OCI-LY3 (cell line): Measurements from ENCODE around the gene ADORA2A.

ENCODE experiments used
- H2AFZ ChIP-seq: fragments of 200-600, 300-600 bp; shearing (Covaris generic); 2 replicates; pipeline ENCODE4 v1.6.0; 2014; ENCODE audit warnings: antibody characterized with exemption, low read depth, low read length
- H3K27ac ChIP-seq: fragments of 200-600, 300-600 bp; sonication (generic); 2 replicates; pipeline ENCODE4 v1.5.1; 2014; ENCODE audit warnings: mild to moderate bottlenecking, low read length, moderate library complexity, mixed read lengths
- H3K27me3 ChIP-seq: fragments of 200-600, 300-600 bp; sonication (generic); 2 replicates; pipeline ENCODE4 v1.6.1; 2014; ENCODE audit warnings: low read depth, low read length, mixed read lengths
- H3K36me3 ChIP-seq: fragments of 200-600, 300-600 bp; sonication (generic); replicated peaks from 2 replicates; pipeline ENCODE3; 2014; ENCODE audit warnings: low read depth, low read length, mixed read lengths
- H3K4me1 ChIP-seq: fragments of 300-600, 200-600 bp; sonication (generic); 2 replicates; pipeline ENCODE4 v1.6.1; 2014; ENCODE audit warnings: low read length, mixed read lengths
- H3K4me2 ChIP-seq: fragments of 200-600, 300-600 bp; sonication (generic); 2 replicates; pipeline ENCODE4 v1.6.1; 2014; ENCODE audit warnings: low read length, mixed read lengths
- H3K4me3 ChIP-seq: fragments of 300-600, 200-600 bp; sonication (generic); 2 replicates; pipeline ENCODE4 v1.5.1; 2014; ENCODE audit warnings: antibody characterized with exemption, mild to moderate bottlenecking, low read length, moderate library complexity
- H3K79me2 ChIP-seq: fragments of 300-600, 200-600 bp; shearing (Covaris generic); 2 replicates; pipeline ENCODE4 v1.6.1; 2014; ENCODE audit warnings: mild to moderate bottlenecking, low read length, mixed read lengths
- H3K9ac ChIP-seq: fragments of 300-600, 200-600 bp; shearing (Covaris generic); 2 replicates; pipeline ENCODE4 v1.6.0; 2014; ENCODE audit warnings: mild to moderate bottlenecking, low read length, moderate library complexity
- H3K9me3 ChIP-seq: fragments of 200-600, 300-600 bp; shearing (Covaris generic); 2 replicates; pipeline ENCODE4 v1.6.1; 2014; ENCODE audit warnings: low read length, mixed read lengths; ENCODE audit not compliant: insufficient read depth
- H4K20me1 ChIP-seq: fragments of 200-600, 300-600 bp; sonication (generic); 2 replicates; pipeline ENCODE4 v1.6.1; 2016; ENCODE audit warnings: low read length, mixed read lengths; ENCODE audit not compliant: insufficient read depth
- EZH2phosphoT487 ChIP-seq: fragments of 200-600 bp; shearing (Covaris generic); IDR thresholded peaks from 2 replicates; pipeline ENCODE4 v1.6.1; 2018; ENCODE audit warnings: antibody characterized with exemption, mixed run types, low read depth
- TF ChIP-seq, protein P1 (sequence below): fragments of 200-600, 300-600 bp; sonication (generic); IDR thresholded peaks from 2 replicates; pipeline ENCODE4 v1.5.1; 2014; ENCODE audit warnings: antibody characterized with exemption, low read length, low read depth

The ADORA2A gene

GRCh38 chr22:24429411-24430365 lies 2.3 kb downstream of the ADORA2A start:
- H4K20me1 ChIP-seq: no peaks in the 10 kb centered on the region
- H3K4me2 ChIP-seq: peak overlapping the region; percentile 94
- H3K4me3 ChIP-seq: peak overlapping the region; percentile 69
- no peaks in the 10 kb centered on the region for H3K9me3 ChIP-seq
- H3K27ac ChIP-seq: no peak overlapping the region
- H3K9ac ChIP-seq: no peak overlapping the region
- H3K4me1 ChIP-seq: peaks cover 90% of the 10 kb centered on the region
- no peak overlapping the region for H2AFZ ChIP-seq
- peaks cover 20% of the 10 kb centered on the region for H3K27me3 ChIP-seq
- peaks cover 13% of the 10 kb centered on the region; the same call in 1 of the 2 replicates for H3K79me2 ChIP-seq
- TF ChIP-seq, protein P1, sequence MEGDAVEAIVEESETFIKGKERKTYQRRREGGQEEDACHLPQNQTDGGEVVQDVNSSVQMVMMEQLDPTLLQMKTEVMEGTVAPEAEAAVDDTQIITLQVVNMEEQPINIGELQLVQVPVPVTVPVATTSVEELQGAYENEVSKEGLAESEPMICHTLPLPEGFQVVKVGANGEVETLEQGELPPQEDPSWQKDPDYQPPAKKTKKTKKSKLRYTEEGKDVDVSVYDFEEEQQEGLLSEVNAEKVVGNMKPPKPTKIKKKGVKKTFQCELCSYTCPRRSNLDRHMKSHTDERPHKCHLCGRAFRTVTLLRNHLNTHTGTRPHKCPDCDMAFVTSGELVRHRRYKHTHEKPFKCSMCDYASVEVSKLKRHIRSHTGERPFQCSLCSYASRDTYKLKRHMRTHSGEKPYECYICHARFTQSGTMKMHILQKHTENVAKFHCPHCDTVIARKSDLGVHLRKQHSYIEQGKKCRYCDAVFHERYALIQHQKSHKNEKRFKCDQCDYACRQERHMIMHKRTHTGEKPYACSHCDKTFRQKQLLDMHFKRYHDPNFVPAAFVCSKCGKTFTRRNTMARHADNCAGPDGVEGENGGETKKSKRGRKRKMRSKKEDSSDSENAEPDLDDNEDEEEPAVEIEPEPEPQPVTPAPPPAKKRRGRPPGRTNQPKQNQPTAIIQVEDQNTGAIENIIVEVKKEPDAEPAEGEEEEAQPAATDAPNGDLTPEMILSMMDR: no peak
- TF ChIP-seq EZH2phosphoT487: no peak
- peaks cover 2% of the 10 kb centered on the region for H3K36me3 ChIP-seq

- H3K9me3 ChIP-seq: no peaks in the 10 kb centered on the region
- H3K36me3 ChIP-seq: peaks cover 2% of the 10 kb centered on the region
- H3K4me1 ChIP-seq: peaks cover 91% of the 10 kb centered on the region
- H3K4me3 ChIP-seq: no peak overlapping the region
- H3K4me2 ChIP-seq: peak overlapping the region; percentile 92; the same call in 1 of the 2 replicates
- peaks cover 13% of the 10 kb centered on the region; the same call in 1 of the 2 replicates for H3K79me2 ChIP-seq
- no peak overlapping the region; the same call in 1 of the 2 replicates for H3K9ac ChIP-seq
- peaks cover 12% of the 10 kb centered on the region for H3K27me3 ChIP-seq
- H2AFZ ChIP-seq: no peak overlapping the region
- no peak for TF ChIP-seq EZH2phosphoT487
- TF ChIP-seq, protein P1: no peak
- no peaks in the 10 kb centered on the region for H4K20me1 ChIP-seq
- H3K27ac ChIP-seq: no peak overlapping the region
These were observed 3.3 kb downstream of the ADORA2A start for GRCh38 chr22:24430431-24431308.

- Histone ChIP-seq H3K27ac (peak overlapping the region; percentile 33), H3K4me2 (peak overlapping the region; percentile 92), H3K79me2 (peaks cover 13% of the 10 kb centered on the region; the same call in 1 of the 2 replicates)
These were observed 4.1 kb downstream of the ADORA2A start for GRCh38 chr22:24431309-24432034.

More at GRCh38 chr22:24431309-24432034, 4.1 kb downstream of the ADORA2A start:
- H3K9ac ChIP-seq: peak overlapping the region; percentile 49; the same call in 1 of the 2 replicates
- H3K9me3 ChIP-seq: no peaks in the 10 kb centered on the region
- no peaks in the 10 kb centered on the region for H4K20me1 ChIP-seq
- H3K4me1 ChIP-seq: peaks cover 92% of the 10 kb centered on the region
- H3K4me3 ChIP-seq: peak overlapping the region; percentile 55
- peaks cover 4% of the 10 kb centered on the region for H3K27me3 ChIP-seq
- no peak overlapping the region for H2AFZ ChIP-seq
- H3K36me3 ChIP-seq: peaks cover 2% of the 10 kb centered on the region
- TF ChIP-seq, protein P1: no peak
- no peak for TF ChIP-seq EZH2phosphoT487
